ENCODE data around the gene PHYH. TPM values are rescaled to one million over a fixed set of nuclear protein-coding genes. Genes with fewer than 3 reads are reported as not detected.
"Not testable (repeated sequence)": the region's sequence is repeated elsewhere in the genome, so short reads cannot be mapped to it uniquely, and the experiment has no call there.

The PHYH gene
- total RNA-seq, 4 donors from 2014 or later: 10.9 to 26.6 (median 17.3) TPM

DNA sequence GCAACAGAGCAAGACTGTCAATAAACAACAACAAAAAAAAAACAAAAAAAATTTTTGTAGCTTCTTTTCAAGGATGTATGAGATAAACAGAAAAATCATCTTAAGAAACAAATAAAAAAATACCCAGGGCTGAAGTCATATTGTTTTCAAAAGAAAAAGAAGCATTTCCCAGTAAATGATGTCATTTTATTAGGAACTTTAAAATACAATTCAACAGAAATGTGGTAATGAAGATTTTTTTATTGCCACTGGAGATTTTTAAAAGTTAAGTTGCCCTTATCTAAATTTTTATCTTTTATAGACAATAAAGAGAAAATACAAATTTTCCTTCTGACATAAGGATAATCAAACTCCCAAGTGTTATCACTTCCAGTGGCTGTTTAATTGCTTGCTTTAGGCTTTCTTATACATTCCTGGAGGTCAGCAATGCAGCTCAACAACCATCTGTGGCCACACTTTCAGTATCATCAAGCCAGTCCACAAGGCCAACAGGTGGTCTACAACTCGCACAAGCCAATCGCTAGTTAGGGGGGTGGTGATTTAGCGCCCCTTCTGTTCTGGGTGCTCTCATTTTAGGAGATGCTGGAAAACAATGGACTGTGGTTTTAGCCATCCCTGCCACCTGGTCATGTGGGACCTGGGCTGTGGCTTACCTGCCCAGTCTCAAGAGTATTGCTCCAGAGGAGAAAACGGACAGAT, 37.4 kb upstream of the PHYH start:
- TF ChIP-seq, protein P1, sequence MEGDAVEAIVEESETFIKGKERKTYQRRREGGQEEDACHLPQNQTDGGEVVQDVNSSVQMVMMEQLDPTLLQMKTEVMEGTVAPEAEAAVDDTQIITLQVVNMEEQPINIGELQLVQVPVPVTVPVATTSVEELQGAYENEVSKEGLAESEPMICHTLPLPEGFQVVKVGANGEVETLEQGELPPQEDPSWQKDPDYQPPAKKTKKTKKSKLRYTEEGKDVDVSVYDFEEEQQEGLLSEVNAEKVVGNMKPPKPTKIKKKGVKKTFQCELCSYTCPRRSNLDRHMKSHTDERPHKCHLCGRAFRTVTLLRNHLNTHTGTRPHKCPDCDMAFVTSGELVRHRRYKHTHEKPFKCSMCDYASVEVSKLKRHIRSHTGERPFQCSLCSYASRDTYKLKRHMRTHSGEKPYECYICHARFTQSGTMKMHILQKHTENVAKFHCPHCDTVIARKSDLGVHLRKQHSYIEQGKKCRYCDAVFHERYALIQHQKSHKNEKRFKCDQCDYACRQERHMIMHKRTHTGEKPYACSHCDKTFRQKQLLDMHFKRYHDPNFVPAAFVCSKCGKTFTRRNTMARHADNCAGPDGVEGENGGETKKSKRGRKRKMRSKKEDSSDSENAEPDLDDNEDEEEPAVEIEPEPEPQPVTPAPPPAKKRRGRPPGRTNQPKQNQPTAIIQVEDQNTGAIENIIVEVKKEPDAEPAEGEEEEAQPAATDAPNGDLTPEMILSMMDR (IDR thresholded peaks at IDR 0.05): no peak
- no peak for TF ChIP-seq POLR2A (IDR thresholded peaks at IDR 0.05)
- intact Hi-C loops (cut with DNase I; ENCODE audit: low total_unique reads): no loop called here
- no peak for DNase-seq (ENCODE audit: low spot score in 2 of 2)
- H3K4me3 ChIP-seq (ENCODE audit: low read depth, poor library complexity, severe bottlenecking): no peak overlapping the region
- 94% methylated on average over 4 of the region's 4 CpGs for whole genome bisulfite sequencing, 2 donors

DNA sequence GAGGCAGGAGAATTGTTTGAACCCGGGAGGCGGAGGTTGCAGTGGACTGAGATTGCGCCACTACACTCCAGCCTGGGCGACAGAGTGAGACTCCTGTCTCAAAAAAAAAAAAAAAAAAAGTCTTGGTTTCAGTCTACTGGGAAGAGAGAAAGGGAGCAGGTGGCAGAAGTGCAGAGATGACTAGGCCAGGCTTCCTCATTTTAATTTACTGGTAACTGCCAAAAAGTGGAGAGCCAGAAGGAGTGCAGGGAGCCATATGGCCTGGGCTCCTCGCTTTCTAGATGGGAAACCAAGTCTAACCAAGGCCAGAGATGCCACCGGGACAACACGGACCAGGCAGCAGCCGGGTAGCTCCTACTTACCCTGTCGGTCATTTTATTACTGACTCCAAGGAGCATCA, 36.0 kb upstream of the PHYH start:
- H3K4me3 ChIP-seq (ENCODE audit: low read depth, poor library complexity, severe bottlenecking): no peak overlapping the region
- TF ChIP-seq, protein P1 (IDR thresholded peaks at IDR 0.05): no peak
- TF ChIP-seq POLR2A (IDR thresholded peaks at IDR 0.05): no peak
- WGBS, 2 donors: 89 to 96% methylated on average over 9 of the region's 9 CpGs
- intact Hi-C loops (cut with DNase I; ENCODE audit: low total_unique reads): no loop called here
- no peak for DNase-seq (ENCODE audit: low spot score in 2 of 2)

DNA sequence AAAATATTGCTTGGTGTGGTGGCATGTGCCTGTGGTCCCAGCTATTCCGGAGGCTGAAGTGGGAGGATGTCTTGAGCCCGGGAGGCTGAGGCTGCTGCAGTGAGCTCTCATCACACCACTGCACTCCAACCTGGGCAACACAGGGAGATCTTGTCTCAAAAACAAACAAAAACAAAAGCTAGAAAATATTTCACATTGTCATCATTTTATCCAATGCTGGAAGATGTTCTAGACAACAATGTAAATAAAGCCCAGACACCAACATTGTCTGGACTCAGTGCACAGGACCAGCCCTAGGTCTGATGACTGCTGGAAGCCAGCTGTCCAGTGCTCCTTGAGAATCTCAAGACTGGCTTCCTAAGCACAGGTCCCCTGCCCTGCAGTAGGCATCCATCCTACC, 34.7 kb upstream of the PHYH start:
- intact Hi-C loops (cut with DNase I; ENCODE audit: low total_unique reads): no loop called here
- no peak for TF ChIP-seq POLR2A (IDR thresholded peaks at IDR 0.05)
- TF ChIP-seq, protein P1 (IDR thresholded peaks at IDR 0.05): no peak
- no peak overlapping the region for H3K4me3 ChIP-seq (ENCODE audit: low read depth, poor library complexity, severe bottlenecking)
- no peak for DNase-seq (ENCODE audit: low spot score in 2 of 2)
- 92 to 93% methylated on average over 2 of the region's 2 CpGs for WGBS, 2 donors

DNA sequence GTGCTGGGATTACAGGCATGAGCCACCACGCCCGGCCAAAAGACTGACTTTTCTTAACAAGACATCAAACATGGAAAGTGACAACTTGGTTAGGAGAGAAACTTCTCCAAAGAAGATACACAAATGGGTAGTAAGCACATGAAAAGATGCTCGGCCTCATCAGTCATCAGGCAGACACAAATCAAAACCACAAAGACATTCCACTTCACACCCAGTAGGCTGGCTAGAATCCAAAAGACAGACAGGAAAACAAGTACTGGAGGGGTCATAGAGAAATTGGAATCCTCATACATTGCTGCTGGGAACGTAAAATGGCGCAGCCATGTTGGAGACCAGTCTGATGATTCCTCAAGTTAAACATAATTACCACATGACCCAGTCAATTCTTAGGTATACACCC, 31.8 kb upstream of the PHYH start:
- no peak for DNase-seq (ENCODE audit: low spot score in 2 of 2)
- TF ChIP-seq, protein P1 (IDR thresholded peaks at IDR 0.05): no peak
- TF ChIP-seq POLR2A (IDR thresholded peaks at IDR 0.05): no peak
- no peak overlapping the region for H3K4me3 ChIP-seq (ENCODE audit: low read depth, poor library complexity, severe bottlenecking)
- 95% methylated on average over 5 of the region's 5 CpGs for WGBS, 2 donors
- intact Hi-C loops (cut with DNase I; ENCODE audit: low total_unique reads): no loop called here

DNA sequence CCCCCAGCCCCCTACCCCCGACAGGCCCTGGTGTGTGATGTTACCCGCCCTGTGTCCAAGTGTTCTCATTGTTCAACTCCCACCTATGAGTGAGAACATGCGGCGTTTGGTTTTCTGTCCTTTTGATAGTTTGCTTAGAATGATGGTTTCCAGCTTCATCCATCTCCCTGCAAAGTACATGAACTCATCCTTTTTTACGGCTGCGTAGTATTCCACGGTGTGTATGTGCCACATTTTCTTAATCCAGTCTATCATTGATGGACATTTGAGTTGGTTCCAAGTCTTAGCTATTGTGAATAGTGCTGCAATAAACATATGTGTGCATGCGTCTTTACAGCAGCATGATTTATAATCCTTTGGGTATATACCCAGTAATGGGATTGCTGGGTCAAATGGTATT, 31.1 kb upstream of the PHYH start:
- DNase-seq (ENCODE audit: low spot score in 2 of 2); intact Hi-C loops (cut with DNase I; ENCODE audit: low total_unique reads); H3K4me3 ChIP-seq (ENCODE audit: low read depth, poor library complexity, severe bottlenecking): not testable (repeated sequence)
- WGBS, 2 donors: 98% methylated on average over 8 of the region's 8 CpGs

DNA sequence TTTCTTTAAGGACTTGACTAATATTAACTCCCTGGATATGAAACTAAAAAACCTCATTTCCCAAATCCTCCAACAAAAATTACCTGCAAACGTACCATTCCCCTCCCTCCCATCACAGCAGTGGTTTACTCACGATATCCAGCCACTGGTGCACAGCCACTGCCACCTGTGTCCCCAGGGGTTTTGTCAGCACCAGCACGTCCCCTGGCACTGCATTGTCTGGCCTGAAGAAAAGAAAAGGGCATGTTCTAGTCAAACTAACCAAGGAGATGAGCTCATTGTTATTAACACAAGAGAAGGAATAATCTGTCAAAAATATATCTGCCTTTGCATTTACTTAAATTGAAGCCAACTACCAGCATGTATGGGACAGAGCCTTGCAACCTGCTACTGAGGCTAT, 29.7 kb upstream of the PHYH start:
- 92 to 94% methylated on average over 3 of the region's 3 CpGs for WGBS, 2 donors
- intact Hi-C loops (cut with DNase I; ENCODE audit: low total_unique reads): no loop called here

More for the DNA sequence above, 29.7 kb upstream of the PHYH start:
- no peak overlapping the region for H3K4me3 ChIP-seq (ENCODE audit: low read depth, poor library complexity, severe bottlenecking)
- no peak for DNase-seq (ENCODE audit: low spot score in 2 of 2)
- TF ChIP-seq POLR2A (IDR thresholded peaks at IDR 0.05): no peak
- TF ChIP-seq, protein P1 (IDR thresholded peaks at IDR 0.05): no peak
